Keratinocyte (primary cell): ENCODE data around the gene POP4. TPM values are rescaled to one million over a fixed set of nuclear protein-coding genes. Genes with fewer than 3 reads are reported as not detected.

Source experiments
- DNase-seq: peaks from one replicate; pipeline ENCODE4 v3.0.0-alpha.2; 2011; ENCODE audit warnings: low read depth, missing footprints, low spot score
- FAIRE-seq: peaks from 2 replicates; lab custom pipeline; 2011; peaks lifted over from hg19 to GRCh38; lab: Jason Lieb, UNC
- H2AFZ ChIP-seq: 2 replicates; pipeline ENCODE4 v1.6.0; 2012; ENCODE audit warnings: low read length, control low read depth, inconsistent platforms; ENCODE audit not compliant: control insufficient read depth
- H3K27ac ChIP-seq: 2 replicates; pipeline ENCODE4 v1.5.1; 2011; ENCODE audit warnings: low read length; ENCODE audit not compliant: control insufficient read depth, insufficient read depth
- H3K27me3 ChIP-seq: 3 replicates; pipeline ENCODE4 v1.6.0; 2011; ENCODE audit warnings: low read length; ENCODE audit not compliant: control insufficient read depth, insufficient read depth; ENCODE audit errors: extremely low read depth
- H3K36me3 ChIP-seq, 2 experiments: 2 replicates in 1 of 2; 3 replicates in 1 of 2; pipeline ENCODE4 v1.5.1; 2011; ENCODE audit warnings: low read length in 2 of 2, mild to moderate bottlenecking in 1 of 2; ENCODE audit not compliant: control insufficient read depth in 2 of 2, insufficient read depth in 2 of 2; ENCODE audit errors: extremely low read depth in 1 of 2
- H3K4me1 ChIP-seq: 3 replicates; pipeline ENCODE4 v1.5.1; 2011; ENCODE audit warnings: low read length; ENCODE audit not compliant: control insufficient read depth, insufficient read depth; ENCODE audit errors: extremely low read depth
- H3K4me2 ChIP-seq: 3 replicates; pipeline ENCODE4 v1.6.0; 2011; ENCODE audit warnings: low read depth, low read length; ENCODE audit not compliant: control insufficient read depth, insufficient read depth; ENCODE audit errors: extremely low read depth
- H3K4me3 ChIP-seq, 3 experiments: fragments of 200-600 bp in 1 of 3; sonication (generic) in 1 of 3; 2 replicates in 2 of 3; 3 replicates in 1 of 3; pipeline ENCODE4 v1.5.1; 2011 to 2016; ENCODE audit warnings: low read length in 3 of 3, mild to moderate bottlenecking in 3 of 3, control low read depth in 2 of 3, inconsistent platforms in 1 of 3, low read depth in 1 of 3, mixed read lengths in 1 of 3, mixed run types in 1 of 3, moderate library complexity in 1 of 3; ENCODE audit not compliant: control insufficient read depth in 2 of 3, insufficient read depth in 2 of 3; ENCODE audit errors: extremely low read depth in 1 of 3
- H3K79me2 ChIP-seq: 2 replicates; pipeline ENCODE4 v1.6.0; 2012; ENCODE audit warnings: low read length; ENCODE audit not compliant: control insufficient read depth, insufficient read depth
- H3K9ac ChIP-seq: 3 replicates; pipeline ENCODE4 v1.6.0; 2011; ENCODE audit warnings: low read length; ENCODE audit not compliant: control insufficient read depth, insufficient read depth; ENCODE audit errors: extremely low read depth
- H3K9me1 ChIP-seq: 3 replicates; pipeline ENCODE4 v1.6.0; 2011; ENCODE audit warnings: low read length; ENCODE audit not compliant: control insufficient read depth, insufficient read depth; ENCODE audit errors: extremely low read depth
- H3K9me3 ChIP-seq: 2 replicates; pipeline ENCODE4 v1.5.1; 2012; ENCODE audit warnings: low read depth, low read length; ENCODE audit not compliant: control insufficient read depth
- H4K20me1 ChIP-seq: 3 replicates; pipeline ENCODE4 v1.6.0; 2011; ENCODE audit warnings: low read length; ENCODE audit not compliant: control insufficient read depth, insufficient read depth; ENCODE audit errors: extremely low read depth
- CTCF ChIP-seq, 3 experiments: IDR thresholded peaks in 1 of 3; conservative IDR thresholded peaks in 1 of 3; optimal IDR thresholded peaks in 1 of 3; 2 replicates in 2 of 3; 3 replicates in 1 of 3; pipeline versions ENCODE3 to v1.5.1; 2011; ENCODE audit warnings: low read length in 3 of 3, mild to moderate bottlenecking in 3 of 3, moderate library complexity in 2 of 3, control low read depth in 1 of 3, inconsistent platforms in 1 of 3; ENCODE audit not compliant: insufficient read depth in 2 of 3; ENCODE audit errors: extremely low read depth in 1 of 3
- EZH2 ChIP-seq: IDR thresholded peaks from one replicate; pipeline ENCODE4 v1.6.1; 2012; ENCODE audit warnings: inconsistent platforms, mild to moderate bottlenecking, low read length, moderate library complexity
- dilution Hi-C: fragments of 300-500 bp; cut with MboI; formaldehyde crosslinking; loops from one replicate; pipeline ENCODE4 v1.7.0; 2020; ENCODE audit warnings: low sequenced_read_pairs; ENCODE audit not compliant: extremely low pct_ligation_motif_present
- polyA plus RNA-seq, 5 experiments: library from polyadenylated mRNA; depleted of rRNA in 3 of 5; stranded (reverse) in 3 of 5; stranded (forward) in 1 of 5; unstranded in 1 of 5; fragments of >200 nt; gene quantifications; 1 replicate in 1 of 5; 2 replicates in 3 of 5; 3 replicates in 1 of 5; pipeline versions ENCODE4 v1.2.1 to v1.2.3, GENCODE V29; 2011 to 2012; ENCODE audit warnings: missing spikeins in 2 of 5, low read depth in 1 of 5, low replicate concordance in 1 of 5

The POP4 gene
- polyA plus RNA-seq, 1 donor (not counting 4 experiments of a cell fraction or from before 2014, with no cell fraction given) = 104 TPM

DNA sequence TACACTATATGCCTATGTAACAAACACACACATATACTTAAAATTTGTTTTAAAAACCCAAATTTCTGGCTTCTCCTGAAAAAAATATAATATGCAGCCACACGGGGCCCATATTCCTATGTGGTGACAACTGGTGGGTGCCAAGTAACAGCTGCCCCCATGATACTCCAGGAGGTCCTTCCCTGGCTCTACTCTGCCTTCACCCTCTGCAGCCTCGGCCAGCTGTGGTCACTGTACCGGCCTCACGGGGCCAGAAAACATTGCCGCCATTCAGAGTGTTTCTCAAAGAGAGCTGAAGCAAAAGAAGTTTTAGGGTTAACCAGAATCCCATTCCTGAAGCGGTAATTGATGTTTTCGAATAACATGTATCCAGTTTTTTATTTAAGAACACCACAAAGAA is 32.6 kb upstream of the POP4 start:
- no peak for TF ChIP-seq EZH2
- no peak for TF ChIP-seq CTCF (optimal IDR thresholded peaks at IDR 0.05 in 1 of 3, IDR thresholded peaks at IDR 0.05 in 1 of 3, conservative IDR thresholded peaks at IDR 0.05 in 1 of 3; ENCODE audit: extremely low read depth in 1 of 3, insufficient read depth in 2 of 3, low read length in 3 of 3)
- H3K4me2 ChIP-seq = no peak overlapping the region
- no peaks in the 10 kb centered on the region for H3K9me3 ChIP-seq
- no peaks in the 10 kb centered on the region for H3K9me1 ChIP-seq
- dilution Hi-C loops = no loop called here
- no peaks in the 10 kb centered on the region for H3K79me2 ChIP-seq
- peaks cover 7% of the 10 kb centered on the region for H3K27me3 ChIP-seq
- no peak for DNase-seq
- no peak overlapping the region for H3K27ac ChIP-seq
- H3K4me1 ChIP-seq = no peaks in the 10 kb centered on the region
- no peak overlapping the region for H3K9ac ChIP-seq
- H4K20me1 ChIP-seq = no peaks in the 10 kb centered on the region
- no peaks in the 10 kb centered on the region for H3K36me3 ChIP-seq
- no peak overlapping the region for H3K4me3 ChIP-seq
- no peak for FAIRE-seq
- no peak overlapping the region for H2AFZ ChIP-seq

DNA sequence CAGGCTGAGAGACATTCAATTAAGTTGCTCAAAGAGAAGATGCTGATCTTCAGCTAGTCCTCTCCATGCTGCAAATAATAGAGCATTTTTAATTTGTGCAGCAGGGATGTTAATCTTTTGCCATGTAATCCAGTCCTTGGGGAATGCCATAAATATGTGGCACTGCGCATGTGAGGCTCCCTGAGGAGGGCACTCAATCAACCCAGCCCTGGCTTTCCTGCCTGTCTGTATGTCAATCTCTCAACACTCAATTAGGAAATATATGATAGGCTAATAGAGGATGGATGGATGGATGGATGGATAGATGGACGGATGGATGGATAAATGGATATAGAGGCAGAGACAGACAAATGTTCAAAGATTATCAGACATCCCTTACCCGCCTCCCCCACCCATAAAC is 31.6 kb upstream of the POP4 start:
- Histone ChIP-seq H3K27me3 (peaks cover 7% of the 10 kb centered on the region), H3K4me3 (no peak overlapping the region), H3K9me1 (no peaks in the 10 kb centered on the region), H3K36me3 (no peaks in the 10 kb centered on the region), H2AFZ (no peak overlapping the region), H4K20me1 (no peaks in the 10 kb centered on the region), H3K4me1 (no peaks in the 10 kb centered on the region), H3K9ac (no peak overlapping the region), H3K9me3 (no peaks in the 10 kb centered on the region), H3K27ac (no peak overlapping the region), H3K4me2 (no peak overlapping the region), H3K79me2 (no peaks in the 10 kb centered on the region)
- no peak for DNase-seq
- FAIRE-seq = no peak
- dilution Hi-C loops = no loop called here
- TF ChIP-seq EZH2 (no peak), CTCF (optimal IDR thresholded peaks at IDR 0.05 in 1 of 3, IDR thresholded peaks at IDR 0.05 in 1 of 3, conservative IDR thresholded peaks at IDR 0.05 in 1 of 3; ENCODE audit: extremely low read depth in 1 of 3, insufficient read depth in 2 of 3, low read length in 3 of 3) (no peak)
